Transverse colon (tissue), 3 donors: ENCODE results near the gene BST1.

ENCODE experiments used
- CTCF ChIP-seq, 5 experiments: fragments of 200-600 bp in 3 of 5; fragments of 450-650 bp in 2 of 5; sonication (generic) in 3 of 5; IDR thresholded peaks; 1 replicate in 2 of 5; 2 replicates in 3 of 5; pipeline ENCODE4 v1.5.1; 2016 to 2017; ENCODE audit warnings: antibody characterized with exemption in 5 of 5, inconsistent platforms in 3 of 5, mild to moderate bottlenecking in 2 of 5, moderate library complexity in 1 of 5
- EP300 ChIP-seq: sonication (generic); formaldehyde crosslinking; IDR thresholded peaks from one replicate; pipeline ENCODE4 v1.6.1; 2017; ENCODE audit warnings: antibody characterized with exemption, low read depth
- POLR2A ChIP-seq: fragments of 450-650 bp; IDR thresholded peaks from one replicate; pipeline ENCODE4 v1.6.1; 2016; ENCODE audit warnings: antibody characterized with exemption, mild to moderate bottlenecking, moderate library complexity

- TF ChIP-seq POLR2A (no peak), CTCF (IDR thresholded peaks at IDR 0.05) (no peak), EP300 (no peak)
Observed at GRCh38 chr4:15735536-15735935, 32.7 kb downstream of the BST1 start.
